T-helper 2 cell treated with Interferon-gamma antibody and Interleukin-4, amounts not matched to agents 5 μg/mL and 100 μg/mL, for 36 hours (primary cell): Measurements from ENCODE around the gene PHETA1.
"Not testable (repeated sequence)": the region's sequence is repeated elsewhere in the genome, so short reads cannot be mapped to it uniquely, and the experiment has no call there.

Experiments used
- DNase-seq: peaks from one replicate; pipeline ENCODE4 v3.0.0; 2021; ENCODE audit warnings: low spot score
- H3K27ac Mint-ChIP-seq: one replicate; pipeline ENCODE4 v1.8.0; 2021; ENCODE audit warnings: mild to moderate bottlenecking, mixed read lengths
- H3K27me3 Mint-ChIP-seq: one replicate; pipeline ENCODE4 v1.8.0; 2021; ENCODE audit warnings: low read depth, mixed read lengths
- H3K36me3 Mint-ChIP-seq: one replicate; pipeline ENCODE4 v1.8.0; 2021; ENCODE audit warnings: low read depth, mixed read lengths
- H3K4me1 Mint-ChIP-seq: one replicate; pipeline ENCODE4 v1.8.0; 2021; ENCODE audit warnings: low read depth, mixed read lengths
- H3K4me3 Mint-ChIP-seq: one replicate; pipeline ENCODE4 v1.8.0; 2022; ENCODE audit warnings: mild to moderate bottlenecking, moderate library complexity, mixed read lengths
- H3K9me3 Mint-ChIP-seq: one replicate; pipeline ENCODE4 v1.8.0; 2021; ENCODE audit warnings: mixed read lengths

The PHETA1 gene

DNA sequence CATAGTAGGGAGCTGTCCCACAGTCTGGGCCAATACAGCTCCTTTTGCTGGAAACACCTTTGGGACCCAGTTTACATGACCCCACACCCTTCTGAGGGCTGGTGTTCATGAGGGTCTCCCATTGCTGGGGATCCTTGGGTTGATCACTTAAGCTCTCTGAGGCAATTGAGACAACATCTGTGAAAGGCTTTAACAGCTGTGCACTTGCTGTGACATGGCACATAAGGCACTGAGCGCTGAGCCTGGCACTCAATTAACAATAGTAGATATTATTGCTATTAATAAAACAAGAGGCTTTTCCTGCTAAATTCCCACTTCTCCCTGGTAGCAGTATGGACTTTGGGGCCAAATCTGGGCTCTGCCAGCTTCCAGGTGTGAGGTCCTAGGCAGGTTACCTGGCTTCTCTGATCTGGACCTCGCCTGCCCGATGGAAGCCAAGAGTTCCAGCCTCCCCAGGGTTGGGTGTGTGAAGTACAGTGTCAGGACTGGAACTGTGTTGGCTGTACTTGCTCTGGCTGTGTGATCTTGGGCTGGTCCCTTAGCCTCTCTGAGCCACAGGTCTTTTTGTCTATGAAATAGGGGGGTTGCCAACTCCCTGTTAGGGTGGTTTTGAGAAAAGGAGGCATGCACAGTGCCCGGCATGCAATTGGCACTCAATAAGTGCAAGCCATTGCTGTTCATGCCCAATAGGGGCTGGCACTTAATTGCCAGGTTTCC, 39.9 kb upstream of the PHETA1 start:
- Mint-ChIP-seq H3K4me1 (peaks cover 57% of the 10 kb centered on the region), H3K9me3 (no peaks in the 10 kb centered on the region), H3K27me3 (no peaks in the 10 kb centered on the region), H3K27ac (peak overlapping the region; percentile 67), H3K36me3 (peaks cover 24% of the 10 kb centered on the region), H3K4me3 (peak overlapping the region; percentile 87)
- no peak for DNase-seq

GRCh38 chr12:111408116-111408440, 39.2 kb upstream of the PHETA1 start:
- H3K27ac Mint-ChIP-seq, result peak overlapping the region; percentile 67
- H3K4me1 Mint-ChIP-seq, result peaks cover 58% of the 10 kb centered on the region
- peaks cover 1% of the 10 kb centered on the region for H3K27me3 Mint-ChIP-seq
- H3K36me3 Mint-ChIP-seq, result peaks cover 18% of the 10 kb centered on the region
- no peak for DNase-seq
- peak overlapping the region; percentile 87 for H3K4me3 Mint-ChIP-seq
- no peaks in the 10 kb centered on the region for H3K9me3 Mint-ChIP-seq

DNA sequence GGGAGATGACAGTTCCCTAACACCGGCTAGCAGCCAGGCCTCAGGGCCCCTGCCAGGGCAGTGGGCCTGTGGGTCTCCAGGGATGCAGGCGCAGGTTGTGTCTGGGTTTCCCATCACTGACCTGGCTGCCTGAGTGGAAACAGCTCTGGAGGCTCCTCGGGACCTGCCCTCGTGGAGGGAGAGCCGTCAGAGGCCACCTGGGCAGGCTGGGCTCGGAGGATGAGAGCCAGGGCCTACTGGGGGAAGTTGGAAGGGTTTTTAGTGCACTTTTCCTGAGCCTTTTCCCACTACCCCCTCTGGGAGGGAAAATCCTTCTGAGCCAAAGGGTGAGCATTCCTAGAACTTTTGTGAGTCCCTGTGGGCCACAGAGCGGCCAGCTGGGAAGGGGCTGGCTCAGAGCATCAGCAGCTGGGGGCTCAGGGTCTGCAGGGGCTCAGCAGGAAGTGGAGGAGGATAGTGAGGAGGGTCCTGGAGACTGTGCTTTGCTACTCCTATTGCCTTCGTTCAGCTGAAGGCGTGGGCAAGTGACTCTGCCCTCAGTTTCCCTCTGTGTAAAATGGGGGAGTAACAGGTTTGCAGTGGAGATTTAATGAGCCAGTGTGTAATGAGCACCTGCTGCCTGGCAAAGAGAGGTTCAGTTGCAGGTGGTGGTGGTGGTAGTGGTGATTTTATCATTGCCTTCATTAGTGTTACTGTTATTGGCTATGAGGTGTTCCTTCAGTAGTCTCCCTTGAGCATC, 38.7 kb upstream of the PHETA1 start:
- H3K4me1 Mint-ChIP-seq, result peaks cover 57% of the 10 kb centered on the region
- H3K36me3 Mint-ChIP-seq, result peaks cover 14% of the 10 kb centered on the region
- DNase-seq, result no peak
- H3K4me3 Mint-ChIP-seq, result peak overlapping the region; percentile 87
- H3K27ac Mint-ChIP-seq, result peak overlapping the region; percentile 83
- peaks cover 2% of the 10 kb centered on the region for H3K27me3 Mint-ChIP-seq
- H3K9me3 Mint-ChIP-seq, result no peaks in the 10 kb centered on the region

GRCh38 chr12:111406474-111407376, 37.8 kb upstream of the PHETA1 start:
- Mint-ChIP-seq H3K27me3 (peaks cover 2% of the 10 kb centered on the region), H3K4me3 (peak overlapping the region; percentile 87), H3K36me3 (peaks cover 14% of the 10 kb centered on the region), H3K9me3 (no peaks in the 10 kb centered on the region), H3K27ac (peak overlapping the region; percentile 83), H3K4me1 (peaks cover 51% of the 10 kb centered on the region)
- peak; percentile 77 for DNase-seq

- no peak for DNase-seq
- Mint-ChIP-seq H3K36me3 (peaks cover 14% of the 10 kb centered on the region), H3K27me3 (peaks cover 2% of the 10 kb centered on the region), H3K9me3 (no peaks in the 10 kb centered on the region), H3K4me1 (peaks cover 51% of the 10 kb centered on the region), H3K4me3 (peak within 1 kb of the TSS; percentile 90), H3K27ac (peak within 1 kb of the TSS; percentile 90)
These were observed 37.1 kb upstream of the PHETA1 start, which contains the start of gene SH2B3 for GRCh38 chr12:111405859-111406473. SH2B3 (plus strand) TSS chr12:111405923; CDS start chr12:111418146, 12,223 bp downstream.

DNA sequence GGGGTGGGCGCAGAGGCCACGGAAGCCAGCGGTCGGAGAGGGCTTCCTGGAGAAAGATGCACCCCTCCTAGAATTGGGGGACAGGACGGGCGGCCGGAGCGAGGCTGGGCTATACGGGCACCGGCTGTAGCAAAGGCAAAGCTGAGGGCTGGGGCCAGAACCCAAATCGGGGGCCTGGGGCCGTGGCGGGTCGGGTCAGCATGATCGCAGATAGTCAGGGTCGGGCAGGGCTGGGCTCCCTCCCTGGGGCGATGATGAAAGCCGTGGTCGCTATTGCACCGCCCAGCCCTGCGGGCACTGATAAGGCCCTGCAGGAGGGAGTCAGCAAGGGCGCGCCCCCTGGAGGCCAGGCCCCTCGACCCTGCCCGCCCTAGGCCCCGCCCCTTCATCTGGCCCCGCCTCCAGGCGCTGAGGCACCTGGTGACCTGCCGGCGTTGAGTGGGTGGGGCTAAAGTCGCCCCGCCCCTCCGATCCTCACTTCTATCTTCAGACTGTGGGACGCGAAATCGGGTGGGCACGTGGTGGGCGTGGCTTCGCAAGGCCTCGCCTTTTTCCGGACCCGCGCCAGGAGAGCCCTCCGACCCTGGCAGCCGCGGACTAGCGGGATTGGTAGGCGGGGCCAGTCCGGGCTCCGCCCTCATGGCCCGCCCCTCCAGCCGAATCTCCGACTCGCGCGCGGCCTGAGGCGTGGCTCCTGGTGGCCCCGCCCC, 36.4 kb upstream of the PHETA1 start:
- Mint-ChIP-seq H3K9me3 (no peaks in the 10 kb centered on the region), H3K27ac (peak overlapping the region; percentile 90), H3K36me3 (peaks cover 14% of the 10 kb centered on the region), H3K27me3 (peaks cover 7% of the 10 kb centered on the region), H3K4me3 (peak overlapping the region; percentile 90), H3K4me1 (peaks cover 50% of the 10 kb centered on the region)
- peak; percentile 96 for DNase-seq

GRCh38 chr12:111404362-111405148, 35.7 kb upstream of the PHETA1 start:
- Mint-ChIP-seq H3K4me3 (peak overlapping the region; percentile 90), H3K4me1 (peaks cover 49% of the 10 kb centered on the region), H3K36me3 (peaks cover 14% of the 10 kb centered on the region), H3K27ac (peak overlapping the region; percentile 89), H3K9me3 (no peaks in the 10 kb centered on the region), H3K27me3 (peaks cover 9% of the 10 kb centered on the region)
- peak; percentile 77 for DNase-seq

- not testable (repeated sequence) for H3K27me3 Mint-ChIP-seq, H3K9me3 Mint-ChIP-seq, H3K27ac Mint-ChIP-seq, H3K36me3 Mint-ChIP-seq, DNase-seq
- peak overlapping the region; percentile 76 for H3K4me3 Mint-ChIP-seq
- H3K4me1 Mint-ChIP-seq, result peaks cover 40% of the 10 kb centered on the region
These were observed 33.6 kb upstream of the PHETA1 start for GRCh38 chr12:111402490-111402824.

DNA sequence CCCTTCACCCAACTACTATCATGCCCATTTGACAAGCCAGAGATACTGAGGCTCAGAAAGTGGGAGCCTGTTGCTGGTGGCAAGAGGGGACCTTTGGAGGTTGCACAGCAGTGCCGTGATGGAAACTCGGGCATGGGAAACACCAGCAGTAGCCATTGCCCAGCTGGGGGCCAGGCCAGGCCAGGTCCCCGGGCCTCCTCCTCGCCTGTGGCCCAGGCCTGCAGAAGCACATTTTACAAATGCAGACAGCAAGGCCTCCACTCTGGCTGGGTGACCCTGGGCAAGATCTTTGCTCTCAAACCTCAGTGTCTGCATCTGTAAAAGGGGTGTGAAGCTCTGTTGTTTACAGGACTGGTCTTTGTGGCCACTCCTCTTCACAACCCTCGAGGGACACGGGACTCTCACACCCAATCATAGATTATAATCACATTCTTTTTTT, 32.3 kb upstream of the PHETA1 start:
- no peaks in the 10 kb centered on the region for H3K9me3 Mint-ChIP-seq
- no peaks in the 10 kb centered on the region for H3K36me3 Mint-ChIP-seq
- H3K27ac Mint-ChIP-seq, result no peak overlapping the region
- peaks cover 46% of the 10 kb centered on the region for H3K4me1 Mint-ChIP-seq
- no peak for DNase-seq
- H3K27me3 Mint-ChIP-seq, result peaks cover 9% of the 10 kb centered on the region
- no peak overlapping the region for H3K4me3 Mint-ChIP-seq

DNA sequence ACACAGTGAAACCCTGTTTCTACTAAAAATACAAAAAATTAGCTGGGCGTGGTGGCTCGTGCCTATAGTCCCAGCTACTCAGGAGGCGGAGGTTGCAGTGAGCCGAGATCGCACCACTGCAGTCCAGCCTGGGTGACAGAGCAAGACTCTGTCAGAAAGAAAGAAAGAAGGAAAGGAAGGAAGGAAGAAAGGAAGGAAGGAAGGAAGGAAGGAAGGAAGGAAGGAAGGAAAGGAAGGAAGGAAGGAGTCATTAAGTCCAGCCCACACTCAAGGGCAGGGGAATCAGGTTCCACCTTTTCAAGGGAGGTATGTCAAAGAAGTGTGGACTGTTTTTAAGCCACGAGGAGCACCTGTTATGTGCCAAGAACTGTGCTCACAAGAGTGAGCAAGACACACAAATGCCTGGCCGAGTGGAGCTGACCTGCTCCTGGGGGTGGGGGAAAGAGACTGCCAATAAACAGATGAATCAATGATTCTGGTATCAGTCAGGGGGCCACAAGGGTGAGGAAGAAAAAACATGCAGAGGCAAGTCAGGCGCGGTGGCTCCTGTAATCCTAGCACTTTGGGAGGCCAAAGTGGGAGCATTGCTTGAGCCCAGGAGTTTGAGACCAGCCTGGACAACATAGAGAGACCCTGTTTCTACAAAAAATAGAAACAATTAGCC, 31.0 kb upstream of the PHETA1 start:
- H3K4me3 Mint-ChIP-seq, H3K27me3 Mint-ChIP-seq, H3K9me3 Mint-ChIP-seq, H3K36me3 Mint-ChIP-seq, DNase-seq: not testable (repeated sequence)
- H3K4me1 Mint-ChIP-seq, result peaks cover 46% of the 10 kb centered on the region
- H3K27ac Mint-ChIP-seq, result peak overlapping the region; percentile 51

GRCh38 chr12:111398530-111398929, 29.6 kb upstream of the PHETA1 start:
- Mint-ChIP-seq H3K4me1 (peaks cover 32% of the 10 kb centered on the region), H3K9me3 (no peaks in the 10 kb centered on the region), H3K4me3 (no peak overlapping the region), H3K27me3 (peaks cover 11% of the 10 kb centered on the region), H3K36me3 (no peaks in the 10 kb centered on the region), H3K27ac (no peak overlapping the region)
- DNase-seq, result no peak

GRCh38 chr12:111396726-111397445, 28.0 kb upstream of the PHETA1 start:
- peak; percentile 82 for DNase-seq
- H3K27ac Mint-ChIP-seq, result no peak overlapping the region
- no peaks in the 10 kb centered on the region for H3K36me3 Mint-ChIP-seq
- peaks cover 24% of the 10 kb centered on the region for H3K4me1 Mint-ChIP-seq
- H3K9me3 Mint-ChIP-seq, result no peaks in the 10 kb centered on the region
- peaks cover 10% of the 10 kb centered on the region for H3K27me3 Mint-ChIP-seq
- H3K4me3 Mint-ChIP-seq, result peak overlapping the region; percentile 61
